Astrocyte (in vitro differentiated cells and primary cell): ENCODE data around the gene SYNM.

ENCODE experiments used
- EZH2 ChIP-seq: IDR thresholded peaks from 2 replicates; pipeline ENCODE4 v1.6.1; 2012; ENCODE audit warnings: mild to moderate bottlenecking, low read length, inconsistent platforms; ENCODE audit not compliant: insufficient read depth
- TF ChIP-seq, protein P1 (sequence below): IDR thresholded peaks from 2 replicates; pipeline ENCODE4 v1.5.1; 2011; ENCODE audit warnings: low read depth, mild to moderate bottlenecking, inconsistent platforms, low read length, moderate library complexity; ENCODE audit not compliant: insufficient read depth

DNA sequence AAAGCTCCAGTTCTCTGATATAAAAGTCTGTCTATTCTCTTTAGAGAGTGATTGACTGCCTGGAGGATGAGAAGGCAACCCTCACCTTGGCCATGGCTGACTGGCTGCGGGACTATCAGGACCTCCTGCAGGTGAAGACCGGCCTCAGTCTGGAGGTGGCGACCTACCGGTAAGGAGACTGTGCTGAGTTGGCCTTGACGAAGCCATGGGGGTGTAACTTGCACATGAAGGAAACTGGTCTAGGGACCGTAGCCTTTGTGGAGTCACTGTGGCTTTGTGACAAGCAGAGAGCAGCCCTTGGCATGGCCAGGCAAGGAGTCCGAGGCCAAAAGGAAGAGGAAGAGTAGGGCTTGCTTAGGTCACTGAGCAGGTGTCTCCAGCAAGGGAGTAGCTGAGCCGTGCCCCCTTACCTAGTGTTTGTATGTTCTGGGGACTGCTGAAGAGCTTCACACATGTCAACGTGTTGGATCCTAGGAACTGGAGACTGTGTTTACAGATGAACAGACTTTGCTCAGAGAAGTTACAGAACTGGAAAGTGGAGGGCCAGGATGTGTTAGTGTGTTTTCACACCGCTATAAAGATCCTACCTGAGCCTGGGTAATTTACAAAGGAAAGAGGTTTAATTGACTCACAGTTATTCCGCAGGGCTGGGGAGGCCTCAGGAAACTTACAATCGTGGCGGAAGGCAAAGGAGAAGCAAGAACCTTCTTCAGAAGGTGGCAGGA, 8.8 kb downstream of the SYNM start:
- TF ChIP-seq, protein P1, sequence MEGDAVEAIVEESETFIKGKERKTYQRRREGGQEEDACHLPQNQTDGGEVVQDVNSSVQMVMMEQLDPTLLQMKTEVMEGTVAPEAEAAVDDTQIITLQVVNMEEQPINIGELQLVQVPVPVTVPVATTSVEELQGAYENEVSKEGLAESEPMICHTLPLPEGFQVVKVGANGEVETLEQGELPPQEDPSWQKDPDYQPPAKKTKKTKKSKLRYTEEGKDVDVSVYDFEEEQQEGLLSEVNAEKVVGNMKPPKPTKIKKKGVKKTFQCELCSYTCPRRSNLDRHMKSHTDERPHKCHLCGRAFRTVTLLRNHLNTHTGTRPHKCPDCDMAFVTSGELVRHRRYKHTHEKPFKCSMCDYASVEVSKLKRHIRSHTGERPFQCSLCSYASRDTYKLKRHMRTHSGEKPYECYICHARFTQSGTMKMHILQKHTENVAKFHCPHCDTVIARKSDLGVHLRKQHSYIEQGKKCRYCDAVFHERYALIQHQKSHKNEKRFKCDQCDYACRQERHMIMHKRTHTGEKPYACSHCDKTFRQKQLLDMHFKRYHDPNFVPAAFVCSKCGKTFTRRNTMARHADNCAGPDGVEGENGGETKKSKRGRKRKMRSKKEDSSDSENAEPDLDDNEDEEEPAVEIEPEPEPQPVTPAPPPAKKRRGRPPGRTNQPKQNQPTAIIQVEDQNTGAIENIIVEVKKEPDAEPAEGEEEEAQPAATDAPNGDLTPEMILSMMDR = no peak
- TF ChIP-seq EZH2 = no peak
